M059J (cell line): ENCODE data around the gene C4BPB. TPM values are rescaled to one million over a fixed set of nuclear protein-coding genes. Genes with fewer than 3 reads are reported as not detected.

ENCODE experiments used
- DNase-seq: peaks from one replicate; pipeline ENCODE4 v3.0.0-alpha.2; 2012; ENCODE audit warnings: low read depth
- total RNA-seq: library from RNA; depleted of rRNA; stranded (reverse); fragments of >200 nt; shearing (Covaris generic); gene quantifications from 2 replicates; pipeline ENCODE4 v1.2.3, GENCODE V29; 2014

Gene C4BPB
- total RNA-seq, 1 experiment from 2014 or later = not detected

DNA sequence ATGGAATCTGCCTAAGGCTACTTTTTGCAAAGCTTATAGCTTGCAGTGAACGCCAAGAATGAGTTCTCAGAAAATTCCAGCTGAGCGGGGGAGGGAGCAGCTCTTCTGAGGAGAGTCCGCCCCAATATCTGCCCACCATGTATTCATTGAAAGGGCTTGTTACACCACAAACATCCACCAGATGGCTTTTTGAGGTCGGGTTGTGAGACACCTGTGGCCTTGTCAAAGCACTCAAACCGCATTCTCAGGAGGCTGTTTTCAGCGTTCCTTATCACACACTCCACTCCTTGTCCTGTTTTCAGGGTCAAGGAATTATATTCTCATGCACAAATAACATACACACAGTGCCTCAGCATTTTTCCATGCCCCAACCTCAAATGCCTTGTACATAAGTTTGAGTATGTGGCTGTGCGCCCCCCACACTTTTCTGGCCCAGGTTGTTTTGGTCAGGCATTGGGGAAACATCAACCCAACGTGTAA, 3.9 kb upstream of the C4BPB start:
- DNase-seq = peak; percentile 74

DNA sequence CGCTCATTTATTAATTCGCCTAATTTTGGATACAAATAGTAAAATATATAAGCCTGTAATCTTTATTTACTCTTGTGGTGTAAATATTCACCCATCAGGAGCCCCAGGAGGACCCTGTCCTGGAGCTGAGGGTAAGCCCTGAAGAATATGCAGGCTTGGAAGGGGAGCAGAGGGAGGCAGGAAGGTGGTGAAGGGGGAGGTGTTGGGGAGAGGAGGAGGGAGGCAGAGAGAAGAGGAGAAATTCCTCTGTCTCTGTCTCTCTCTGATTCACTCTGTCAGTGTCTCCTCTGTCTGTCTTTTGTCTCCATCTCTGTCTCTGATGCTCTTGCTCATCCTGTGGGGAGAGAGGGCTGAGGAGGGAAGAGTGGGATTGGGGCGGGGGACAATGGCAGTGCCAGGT, 2.8 kb upstream of the C4BPB start:
- DNase-seq = no peak

DNA sequence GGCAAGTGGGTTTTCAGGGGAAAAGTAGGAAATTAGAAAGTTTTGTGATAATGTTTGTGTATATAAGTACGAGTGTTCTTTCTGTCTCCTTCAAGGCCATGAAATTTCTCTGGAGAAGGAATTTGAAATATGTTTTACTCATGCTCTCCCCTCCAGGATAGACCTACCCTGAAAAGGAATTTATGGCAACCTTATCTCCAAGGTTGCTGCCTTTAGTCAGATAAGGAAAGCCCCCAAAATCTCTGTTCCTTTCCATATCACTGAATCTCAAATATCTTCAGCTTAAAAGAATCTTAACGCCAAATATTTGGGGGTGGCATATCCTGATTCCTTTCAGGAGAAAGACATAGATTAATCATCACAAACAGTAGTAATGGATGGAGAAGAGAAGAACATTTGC, 499 bp upstream of the C4BPB start:
- peak; percentile 29 for DNase-seq

GRCh38 chr1:207089627-207090355, 1.1 kb downstream of the C4BPB start:
- no peak for DNase-seq

DNA sequence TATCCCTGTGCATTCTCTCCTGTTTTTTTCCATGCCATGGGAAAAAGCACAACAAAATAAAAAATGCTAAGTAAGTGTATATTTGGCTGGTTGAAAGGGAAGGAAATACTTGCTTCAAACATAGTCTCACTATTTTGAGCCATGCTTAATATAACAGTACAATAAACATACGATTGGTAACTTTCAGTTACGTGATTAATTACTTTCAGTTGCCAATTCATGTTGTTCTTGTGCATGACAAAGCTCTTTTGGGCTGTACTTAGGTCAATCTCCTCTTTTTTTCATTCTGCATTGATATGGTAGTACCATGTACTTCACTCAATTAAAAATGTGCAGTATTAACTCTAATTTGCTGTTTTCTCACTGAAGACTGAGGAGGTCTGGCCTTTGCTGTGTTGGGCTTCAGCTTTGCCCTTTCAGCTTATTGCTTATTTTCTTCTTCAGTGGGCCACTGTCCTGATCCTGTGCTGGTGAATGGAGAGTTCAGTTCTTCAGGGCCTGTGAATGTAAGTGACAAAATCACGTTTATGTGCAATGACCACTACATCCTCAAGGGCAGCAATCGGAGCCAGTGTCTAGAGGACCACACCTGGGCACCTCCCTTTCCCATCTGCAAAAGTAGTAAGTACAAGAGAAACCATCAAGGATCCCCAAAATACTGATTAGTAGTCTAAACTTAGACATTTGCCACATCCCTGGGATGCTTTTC, 2.7 kb downstream of the C4BPB start:
- DNase-seq = no peak

DNA sequence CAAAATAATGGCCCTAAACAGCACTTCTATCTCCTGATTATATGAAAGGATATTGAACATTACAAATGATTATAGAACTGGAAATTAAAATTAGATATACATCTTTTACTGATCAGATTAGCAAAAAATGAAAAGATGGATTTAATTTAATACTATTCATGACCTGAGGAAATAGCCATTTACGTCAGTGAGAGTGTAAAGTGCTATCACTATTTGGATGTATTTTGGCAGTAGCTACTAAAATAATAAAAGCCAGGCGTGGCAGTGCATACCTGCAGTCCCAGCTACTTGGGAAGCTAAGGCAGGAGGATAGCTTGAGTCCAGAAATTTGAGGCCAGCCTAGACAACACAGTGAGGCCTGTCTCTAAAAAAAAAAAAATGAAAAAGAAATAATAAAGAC, 5.3 kb downstream of the C4BPB start:
- no peak for DNase-seq

- peak; percentile 32 for DNase-seq
These were observed 9.2 kb downstream of the C4BPB start for GRCh38 chr1:207097871-207098324.

GRCh38 chr1:207101720-207102119, 13.1 kb downstream of the C4BPB start:
- DNase-seq = no peak

DNA sequence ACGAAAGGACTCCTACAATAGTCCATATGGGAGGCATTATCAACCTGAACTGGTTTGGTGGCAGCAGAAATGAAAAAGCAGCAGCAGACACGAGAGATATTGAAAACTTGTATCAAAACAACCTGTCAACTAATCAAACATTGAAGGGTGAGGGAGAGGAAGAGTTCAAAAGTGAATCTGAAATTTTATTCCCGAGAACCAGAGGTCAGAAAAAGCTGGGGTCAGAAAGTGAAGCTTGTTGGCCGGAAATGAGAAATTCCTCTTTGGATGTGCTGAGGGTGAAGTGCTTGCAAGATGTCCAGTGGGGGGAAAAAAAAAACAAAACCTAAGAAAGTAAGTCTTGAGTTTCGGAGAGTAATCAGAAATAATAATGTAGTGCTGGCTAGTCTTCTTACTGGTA, 13.5 kb downstream of the C4BPB start:
- no peak for DNase-seq

DNA sequence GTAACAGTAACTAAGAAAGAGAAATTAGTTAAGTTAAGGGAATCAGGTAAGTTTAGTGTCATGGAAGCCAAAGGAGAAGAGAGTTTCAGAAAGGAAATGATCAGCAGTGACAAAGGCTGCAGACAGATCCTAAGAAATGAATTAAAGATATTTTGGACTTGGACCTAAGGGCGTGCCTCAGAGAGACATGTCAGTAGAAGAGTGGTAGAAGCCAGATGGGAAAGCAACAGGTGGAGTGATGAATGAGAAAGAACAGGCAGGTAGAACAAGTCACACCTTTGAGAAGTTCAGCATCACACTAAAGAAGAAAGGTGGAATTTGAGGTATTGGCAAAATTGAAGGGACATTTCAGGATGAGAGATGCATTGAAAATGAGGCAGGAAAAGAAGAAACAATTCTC, 14.0 kb downstream of the C4BPB start:
- DNase-seq = no peak

GRCh38 chr1:207103892-207104373, 15.3 kb downstream of the C4BPB start, which contains the start of gene C4BPA:
Gene C4BPA (plus strand): TSS chr1:207104233. CDS start chr1:207113026, 8,793 bp downstream.
- DNase-seq = peak; percentile 36

- DNase-seq = peak; percentile 80
These were observed 20.3 kb downstream of the C4BPB start for GRCh38 chr1:207109004-207109403.

GRCh38 chr1:207112616-207113296, 24.1 kb downstream of the C4BPB start:
- no peak for DNase-seq

GRCh38 chr1:207115269-207115668, 26.6 kb downstream of the C4BPB start:
- no peak for DNase-seq

DNA sequence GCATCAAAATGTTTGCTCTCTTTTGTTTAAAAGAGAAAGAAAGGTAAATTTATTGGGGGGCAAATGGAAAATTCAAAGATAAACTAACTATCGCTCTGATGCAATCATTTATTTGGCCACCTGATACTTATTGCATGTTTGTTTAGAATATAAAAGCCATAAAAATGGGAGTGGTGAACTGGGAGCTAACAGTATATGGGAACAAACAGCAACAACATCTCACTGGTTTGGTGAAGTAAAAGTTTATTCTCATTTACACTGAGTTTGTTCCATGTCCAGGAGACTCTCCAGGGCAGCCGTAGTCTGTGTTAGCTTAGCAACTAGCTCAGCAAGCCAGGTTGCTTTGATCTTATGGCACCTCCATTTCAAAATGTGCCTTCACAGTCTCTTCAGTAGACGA, 35.7 kb downstream of the C4BPB start:
- no peak for DNase-seq

GRCh38 chr1:207128336-207128921, 39.8 kb downstream of the C4BPB start:
- peak; percentile 9 for DNase-seq

DNA sequence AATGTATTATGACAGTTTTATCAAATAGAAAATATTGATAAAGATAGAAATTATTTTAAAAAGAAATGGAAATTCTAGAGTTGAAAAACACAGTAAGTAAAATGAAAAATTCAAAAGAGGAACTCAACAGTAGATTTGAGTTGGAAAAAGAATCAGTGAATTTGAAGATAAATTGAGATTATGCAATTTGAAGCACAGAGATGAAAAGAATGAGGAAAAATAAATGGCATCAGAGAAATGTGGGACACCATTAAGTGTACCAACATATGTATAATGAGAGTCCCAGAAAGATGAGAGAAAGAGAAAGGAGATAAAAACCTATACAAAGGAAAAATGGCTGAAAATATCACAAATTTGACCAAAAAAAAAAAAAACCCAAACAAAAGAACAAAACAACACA, 40.4 kb downstream of the C4BPB start:
- DNase-seq = no peak

DNA sequence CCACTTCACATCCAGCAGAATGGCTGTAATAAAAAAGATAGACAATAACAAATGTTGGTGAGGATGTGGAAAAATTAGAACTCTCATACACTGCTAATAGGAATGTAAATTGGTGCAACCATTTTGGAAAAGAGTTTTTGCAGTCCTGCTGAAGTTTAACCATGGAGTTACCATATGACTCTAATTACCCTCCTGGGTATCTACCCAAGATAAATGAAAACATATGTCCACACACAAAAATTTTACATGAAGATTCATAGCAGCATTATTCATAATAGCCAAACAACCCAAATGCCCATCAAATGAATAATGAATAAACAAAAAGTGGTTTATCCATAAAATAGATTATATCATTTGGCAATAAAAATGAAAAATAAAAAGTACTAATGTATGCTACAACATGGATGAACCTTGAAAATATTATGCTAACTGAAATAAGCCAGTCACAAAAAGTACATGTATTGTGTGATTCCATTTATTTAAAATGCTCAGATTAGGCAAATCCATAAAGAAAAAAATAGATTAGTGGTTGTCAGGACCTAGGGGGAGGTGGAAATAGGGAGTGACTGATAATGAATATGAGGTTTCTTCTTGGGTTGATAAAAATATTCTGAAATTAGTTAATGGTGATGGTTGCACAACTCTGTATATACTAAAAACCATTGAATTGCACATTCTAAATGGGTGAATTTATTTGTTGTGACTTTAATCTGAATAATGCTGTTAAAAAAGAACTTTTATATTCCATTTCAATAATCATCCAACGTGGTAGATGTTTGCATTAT, 41.8 kb downstream of the C4BPB start:
- no peak for DNase-seq

- DNase-seq = no peak
These were observed 42.5 kb downstream of the C4BPB start for GRCh38 chr1:207131163-207131562.

DNA sequence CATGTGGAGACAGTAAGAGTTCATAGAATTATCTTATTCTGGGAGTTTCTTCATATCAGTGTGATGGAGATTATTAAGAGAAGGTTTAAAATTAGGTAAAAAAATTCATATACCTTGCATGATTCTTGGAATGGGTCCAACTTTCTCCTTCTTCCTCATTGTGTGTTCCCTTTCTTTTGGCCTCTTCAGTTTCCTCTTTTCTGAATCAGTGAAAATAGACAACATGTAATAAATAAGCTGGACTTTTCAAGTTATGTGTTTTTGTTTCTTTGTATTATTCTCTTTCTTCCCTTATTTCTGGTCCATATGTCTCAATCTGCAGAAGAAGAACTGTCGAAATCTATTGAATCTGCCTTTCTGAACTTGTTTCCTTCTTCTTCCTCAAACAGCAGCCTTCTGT, 45.9 kb downstream of the C4BPB start:
- DNase-seq = no peak

DNA sequence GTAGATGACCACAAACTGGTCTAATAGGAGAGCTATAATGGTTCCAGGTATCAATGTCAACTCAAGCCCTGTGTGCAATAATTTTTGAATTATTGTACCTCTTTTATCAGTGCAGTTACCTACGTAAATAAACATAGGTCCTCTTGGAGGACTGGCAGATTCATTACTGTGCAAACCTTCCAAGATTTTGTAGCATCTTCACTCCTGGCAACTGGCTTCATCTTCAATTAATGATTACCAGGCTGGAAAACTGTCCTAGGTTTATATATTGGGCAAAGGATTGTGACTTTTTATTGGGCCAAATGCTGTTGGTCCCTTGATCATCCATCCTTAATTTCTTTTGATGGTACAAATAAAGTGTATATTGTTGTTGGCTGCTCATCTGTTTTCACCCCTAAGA, 51.0 kb downstream of the C4BPB start:
- DNase-seq = no peak
